K562 (cell line): ENCODE data around the gene STK24. TPM values are rescaled to one million over a fixed set of nuclear protein-coding genes. Genes with fewer than 3 reads are reported as not detected.

Experiments used
- BMI1 ChIP-seq: fragments of 150-350 bp; IDR thresholded peaks from 2 replicates; pipeline ENCODE4 v1.6.1; 2014; ENCODE audit warnings: low read length
- CSDE1 ChIP-seq, 2 experiments: fragments of 450-650 bp; IDR thresholded peaks; 2 replicates each; pipeline ENCODE4 v1.6.1; 2016; ENCODE audit warnings: mild to moderate bottlenecking in 1 of 2
- DIDO1 ChIP-seq: fragments of 450-650 bp; IDR thresholded peaks from 2 replicates; pipeline ENCODE4 v1.6.1; 2016; ENCODE audit warnings: low read depth, missing biosample characterization, missing genetic modification characterization
- EHMT2 ChIP-seq: fragments of 450-650 bp; IDR thresholded peaks from 2 replicates; pipeline ENCODE4 v1.6.1; 2018; ENCODE audit warnings: antibody characterized with exemption
- FOXK1 ChIP-seq: sonication (generic); formaldehyde crosslinking; IDR thresholded peaks from 2 replicates; pipeline ENCODE4 v1.8.0; 2022; ENCODE audit warnings: missing genetic modification reagents, mild to moderate bottlenecking, borderline replicate concordance
- KLF10 ChIP-seq: fragments of 250-450 bp; sonication (Bioruptor Pico); IDR thresholded peaks from 2 replicates; pipeline ENCODE4 v1.6.1; 2021; ENCODE audit warnings: matching md5 sums
- MAFG ChIP-seq: fragments of 450-650 bp; conservative IDR thresholded peaks from 2 replicates; pipeline ENCODE4 v1.6.1; 2016; ENCODE audit warnings: missing genetic modification characterization, missing compliant biosample characterization
- POLR2A ChIP-seq: fragments of 450-650 bp; conservative IDR thresholded peaks from 2 replicates; pipeline ENCODE4 v1.6.1; 2016
- RNF2 ChIP-seq: sonication (generic); IDR thresholded peaks from 2 replicates; pipeline ENCODE4 v1.6.1; 2016
- SMAD3 ChIP-seq: fragments of 450-650 bp; formaldehyde crosslinking; conservative IDR thresholded peaks from 2 replicates; pipeline ENCODE4 v1.4.0; 2020; ENCODE audit warnings: mild to moderate bottlenecking
- polyA plus RNA-seq, 8 experiments: library from polyadenylated mRNA; depleted of rRNA in 4 of 8; stranded (reverse) in 5 of 8; unstranded in 3 of 8; fragments of >200 nt; fragmentation: Nextera tagmentation in 2 of 8; fragmentation: Illumina TruSeq in 1 of 8; extraction: Ambion mirVana in 2 of 8; extraction: Trizol in 1 of 8; gene quantifications; 2 replicates each; pipeline versions ENCODE4 v1.2.1 to v1.2.3, GENCODE V29; 2011 to 2014; ENCODE audit warnings: inconsistent platforms in 1 of 8, missing spikeins in 1 of 8
- total RNA-seq, 7 experiments: library from RNA; depleted of rRNA in 6 of 7; stranded (reverse); fragments of >200 nt in 6 of 7; fragmentation: Illumina TruSeq in 2 of 7; extraction: Trizol in 2 of 7; gene quantifications; 2 replicates each; pipeline versions ENCODE4 v1.2.1 to v1.2.3, GENCODE V29; 2011 to 2021; ENCODE audit warnings: low replicate concordance in 1 of 7
- TF ChIP-seq, protein P1 (sequence below): conservative IDR thresholded peaks from 2 replicates; pipeline ENCODE4 v1.6.1; 2011; ENCODE audit warnings: low read depth, mild to moderate bottlenecking, low read length; ENCODE audit not compliant: control insufficient read depth
- TF ChIP-seq, protein P2 (sequence below): fragments of 450-650 bp; IDR thresholded peaks from 2 replicates; pipeline ENCODE4 v1.6.1; 2016; ENCODE audit warnings: mild to moderate bottlenecking, moderate library complexity

STK24 gene
- total and polyA plus RNA-seq, 9 of the 15 experiments (the other 6 are each of a cell fraction or from before 2014, with no cell fraction given), result 3.8 to 78.4 (median 28.2) TPM

DNA sequence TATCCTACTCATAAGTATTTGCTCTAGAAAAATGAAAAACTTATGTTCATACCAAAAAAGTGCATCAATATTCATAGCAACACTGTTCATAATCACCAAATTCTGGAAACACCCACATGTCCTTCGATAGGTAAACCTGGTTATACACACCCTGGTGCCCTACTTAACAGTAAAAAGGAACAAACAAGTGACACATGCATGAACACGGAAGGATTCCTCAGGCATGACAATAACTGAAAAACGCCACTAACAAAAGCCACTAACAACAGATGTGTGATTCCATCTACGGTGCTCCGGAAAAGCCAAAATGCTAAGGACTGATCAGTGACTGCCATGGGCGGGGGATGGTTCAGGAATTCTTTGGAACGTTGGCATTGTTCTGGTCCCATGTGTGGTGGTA lies 65.5 kb downstream of the STK24 start (continued):
- TF ChIP-seq MAFG (no peak), SMAD3 (no peak), KLF10 (CRISPR knock-in tag) (no peak), POLR2A (no peak), CSDE1 (IDR thresholded peaks at IDR 0.05) (no peak), DIDO1 (tag) (no peak), EHMT2 (no peak), FOXK1 (CRISPR knock-in tag) (no peak), RNF2 (no peak), BMI1 (no peak)
- TF ChIP-seq, protein P1, sequence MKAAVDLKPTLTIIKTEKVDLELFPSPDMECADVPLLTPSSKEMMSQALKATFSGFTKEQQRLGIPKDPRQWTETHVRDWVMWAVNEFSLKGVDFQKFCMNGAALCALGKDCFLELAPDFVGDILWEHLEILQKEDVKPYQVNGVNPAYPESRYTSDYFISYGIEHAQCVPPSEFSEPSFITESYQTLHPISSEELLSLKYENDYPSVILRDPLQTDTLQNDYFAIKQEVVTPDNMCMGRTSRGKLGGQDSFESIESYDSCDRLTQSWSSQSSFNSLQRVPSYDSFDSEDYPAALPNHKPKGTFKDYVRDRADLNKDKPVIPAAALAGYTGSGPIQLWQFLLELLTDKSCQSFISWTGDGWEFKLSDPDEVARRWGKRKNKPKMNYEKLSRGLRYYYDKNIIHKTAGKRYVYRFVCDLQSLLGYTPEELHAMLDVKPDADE, result no peak
- TF ChIP-seq, protein P2, sequence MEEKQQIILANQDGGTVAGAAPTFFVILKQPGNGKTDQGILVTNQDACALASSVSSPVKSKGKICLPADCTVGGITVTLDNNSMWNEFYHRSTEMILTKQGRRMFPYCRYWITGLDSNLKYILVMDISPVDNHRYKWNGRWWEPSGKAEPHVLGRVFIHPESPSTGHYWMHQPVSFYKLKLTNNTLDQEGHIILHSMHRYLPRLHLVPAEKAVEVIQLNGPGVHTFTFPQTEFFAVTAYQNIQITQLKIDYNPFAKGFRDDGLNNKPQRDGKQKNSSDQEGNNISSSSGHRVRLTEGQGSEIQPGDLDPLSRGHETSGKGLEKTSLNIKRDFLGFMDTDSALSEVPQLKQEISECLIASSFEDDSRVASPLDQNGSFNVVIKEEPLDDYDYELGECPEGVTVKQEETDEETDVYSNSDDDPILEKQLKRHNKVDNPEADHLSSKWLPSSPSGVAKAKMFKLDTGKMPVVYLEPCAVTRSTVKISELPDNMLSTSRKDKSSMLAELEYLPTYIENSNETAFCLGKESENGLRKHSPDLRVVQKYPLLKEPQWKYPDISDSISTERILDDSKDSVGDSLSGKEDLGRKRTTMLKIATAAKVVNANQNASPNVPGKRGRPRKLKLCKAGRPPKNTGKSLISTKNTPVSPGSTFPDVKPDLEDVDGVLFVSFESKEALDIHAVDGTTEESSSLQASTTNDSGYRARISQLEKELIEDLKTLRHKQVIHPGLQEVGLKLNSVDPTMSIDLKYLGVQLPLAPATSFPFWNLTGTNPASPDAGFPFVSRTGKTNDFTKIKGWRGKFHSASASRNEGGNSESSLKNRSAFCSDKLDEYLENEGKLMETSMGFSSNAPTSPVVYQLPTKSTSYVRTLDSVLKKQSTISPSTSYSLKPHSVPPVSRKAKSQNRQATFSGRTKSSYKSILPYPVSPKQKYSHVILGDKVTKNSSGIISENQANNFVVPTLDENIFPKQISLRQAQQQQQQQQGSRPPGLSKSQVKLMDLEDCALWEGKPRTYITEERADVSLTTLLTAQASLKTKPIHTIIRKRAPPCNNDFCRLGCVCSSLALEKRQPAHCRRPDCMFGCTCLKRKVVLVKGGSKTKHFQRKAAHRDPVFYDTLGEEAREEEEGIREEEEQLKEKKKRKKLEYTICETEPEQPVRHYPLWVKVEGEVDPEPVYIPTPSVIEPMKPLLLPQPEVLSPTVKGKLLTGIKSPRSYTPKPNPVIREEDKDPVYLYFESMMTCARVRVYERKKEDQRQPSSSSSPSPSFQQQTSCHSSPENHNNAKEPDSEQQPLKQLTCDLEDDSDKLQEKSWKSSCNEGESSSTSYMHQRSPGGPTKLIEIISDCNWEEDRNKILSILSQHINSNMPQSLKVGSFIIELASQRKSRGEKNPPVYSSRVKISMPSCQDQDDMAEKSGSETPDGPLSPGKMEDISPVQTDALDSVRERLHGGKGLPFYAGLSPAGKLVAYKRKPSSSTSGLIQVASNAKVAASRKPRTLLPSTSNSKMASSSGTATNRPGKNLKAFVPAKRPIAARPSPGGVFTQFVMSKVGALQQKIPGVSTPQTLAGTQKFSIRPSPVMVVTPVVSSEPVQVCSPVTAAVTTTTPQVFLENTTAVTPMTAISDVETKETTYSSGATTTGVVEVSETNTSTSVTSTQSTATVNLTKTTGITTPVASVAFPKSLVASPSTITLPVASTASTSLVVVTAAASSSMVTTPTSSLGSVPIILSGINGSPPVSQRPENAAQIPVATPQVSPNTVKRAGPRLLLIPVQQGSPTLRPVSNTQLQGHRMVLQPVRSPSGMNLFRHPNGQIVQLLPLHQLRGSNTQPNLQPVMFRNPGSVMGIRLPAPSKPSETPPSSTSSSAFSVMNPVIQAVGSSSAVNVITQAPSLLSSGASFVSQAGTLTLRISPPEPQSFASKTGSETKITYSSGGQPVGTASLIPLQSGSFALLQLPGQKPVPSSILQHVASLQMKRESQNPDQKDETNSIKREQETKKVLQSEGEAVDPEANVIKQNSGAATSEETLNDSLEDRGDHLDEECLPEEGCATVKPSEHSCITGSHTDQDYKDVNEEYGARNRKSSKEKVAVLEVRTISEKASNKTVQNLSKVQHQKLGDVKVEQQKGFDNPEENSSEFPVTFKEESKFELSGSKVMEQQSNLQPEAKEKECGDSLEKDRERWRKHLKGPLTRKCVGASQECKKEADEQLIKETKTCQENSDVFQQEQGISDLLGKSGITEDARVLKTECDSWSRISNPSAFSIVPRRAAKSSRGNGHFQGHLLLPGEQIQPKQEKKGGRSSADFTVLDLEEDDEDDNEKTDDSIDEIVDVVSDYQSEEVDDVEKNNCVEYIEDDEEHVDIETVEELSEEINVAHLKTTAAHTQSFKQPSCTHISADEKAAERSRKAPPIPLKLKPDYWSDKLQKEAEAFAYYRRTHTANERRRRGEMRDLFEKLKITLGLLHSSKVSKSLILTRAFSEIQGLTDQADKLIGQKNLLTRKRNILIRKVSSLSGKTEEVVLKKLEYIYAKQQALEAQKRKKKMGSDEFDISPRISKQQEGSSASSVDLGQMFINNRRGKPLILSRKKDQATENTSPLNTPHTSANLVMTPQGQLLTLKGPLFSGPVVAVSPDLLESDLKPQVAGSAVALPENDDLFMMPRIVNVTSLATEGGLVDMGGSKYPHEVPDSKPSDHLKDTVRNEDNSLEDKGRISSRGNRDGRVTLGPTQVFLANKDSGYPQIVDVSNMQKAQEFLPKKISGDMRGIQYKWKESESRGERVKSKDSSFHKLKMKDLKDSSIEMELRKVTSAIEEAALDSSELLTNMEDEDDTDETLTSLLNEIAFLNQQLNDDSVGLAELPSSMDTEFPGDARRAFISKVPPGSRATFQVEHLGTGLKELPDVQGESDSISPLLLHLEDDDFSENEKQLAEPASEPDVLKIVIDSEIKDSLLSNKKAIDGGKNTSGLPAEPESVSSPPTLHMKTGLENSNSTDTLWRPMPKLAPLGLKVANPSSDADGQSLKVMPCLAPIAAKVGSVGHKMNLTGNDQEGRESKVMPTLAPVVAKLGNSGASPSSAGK, result no peak
